ENCODE measurements around the gene TMEM86B.

Gene TMEM86B

DNA sequence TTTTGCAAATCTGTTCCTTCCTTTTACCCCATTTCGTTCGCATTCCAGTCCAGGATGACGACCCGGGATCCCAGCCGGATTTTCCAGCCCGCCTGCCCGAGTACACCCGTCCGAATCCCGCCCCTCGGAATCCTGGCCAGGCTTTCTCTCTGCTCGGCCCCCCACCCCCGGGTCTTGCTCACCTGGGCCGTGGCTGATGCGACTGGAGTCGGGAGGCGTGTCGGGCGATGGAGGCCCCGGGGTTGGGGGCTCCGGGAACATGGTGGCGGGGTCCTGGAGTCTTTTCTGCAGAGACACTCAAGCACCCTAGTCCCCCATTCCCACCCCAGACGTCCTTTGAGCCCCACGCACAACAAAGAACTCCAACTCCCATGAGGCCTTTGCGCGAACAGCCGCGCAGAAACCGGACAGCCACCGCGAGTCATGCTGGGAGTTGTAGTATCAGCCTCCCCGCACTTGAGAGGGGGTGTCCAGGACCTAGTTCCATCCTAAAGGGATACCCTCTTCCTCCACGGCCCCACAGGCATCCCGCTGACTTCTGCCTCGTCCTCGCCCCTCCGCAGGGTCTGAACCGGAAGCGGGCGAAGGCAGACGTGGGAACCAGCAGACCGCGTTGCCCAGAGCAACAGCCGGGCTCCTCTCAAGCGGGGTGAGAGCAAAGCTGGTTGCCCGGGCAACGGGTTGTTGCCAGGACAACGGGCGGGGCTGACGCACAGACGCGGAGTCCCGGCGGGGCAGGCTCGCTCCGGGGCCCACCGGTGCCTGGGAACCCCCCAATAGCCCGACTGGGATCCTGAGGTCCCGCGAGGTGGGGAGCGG lies 49.6 kb downstream of the TMEM86B start:
- peak; percentile 73 for DNase-seq (ENCODE audit: low spot score)

Small RNA genes lying within 50 kb of the gene (small RNA-seq; reads per million reads assigned to genes)
- 0 reads per million in 2 experiments for gene MIR6802
- 0 reads per million in 2 experiments for gene MIR6803
- gene MIR6804 = 0 reads per million in 2 experiments

All from SK-N-DZ (cell line).